ENCODE results near the gene S100A10.

The S100A10 gene, protein sequence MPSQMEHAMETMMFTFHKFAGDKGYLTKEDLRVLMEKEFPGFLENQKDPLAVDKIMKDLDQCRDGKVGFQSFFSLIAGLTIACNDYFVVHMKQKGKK

DNA sequence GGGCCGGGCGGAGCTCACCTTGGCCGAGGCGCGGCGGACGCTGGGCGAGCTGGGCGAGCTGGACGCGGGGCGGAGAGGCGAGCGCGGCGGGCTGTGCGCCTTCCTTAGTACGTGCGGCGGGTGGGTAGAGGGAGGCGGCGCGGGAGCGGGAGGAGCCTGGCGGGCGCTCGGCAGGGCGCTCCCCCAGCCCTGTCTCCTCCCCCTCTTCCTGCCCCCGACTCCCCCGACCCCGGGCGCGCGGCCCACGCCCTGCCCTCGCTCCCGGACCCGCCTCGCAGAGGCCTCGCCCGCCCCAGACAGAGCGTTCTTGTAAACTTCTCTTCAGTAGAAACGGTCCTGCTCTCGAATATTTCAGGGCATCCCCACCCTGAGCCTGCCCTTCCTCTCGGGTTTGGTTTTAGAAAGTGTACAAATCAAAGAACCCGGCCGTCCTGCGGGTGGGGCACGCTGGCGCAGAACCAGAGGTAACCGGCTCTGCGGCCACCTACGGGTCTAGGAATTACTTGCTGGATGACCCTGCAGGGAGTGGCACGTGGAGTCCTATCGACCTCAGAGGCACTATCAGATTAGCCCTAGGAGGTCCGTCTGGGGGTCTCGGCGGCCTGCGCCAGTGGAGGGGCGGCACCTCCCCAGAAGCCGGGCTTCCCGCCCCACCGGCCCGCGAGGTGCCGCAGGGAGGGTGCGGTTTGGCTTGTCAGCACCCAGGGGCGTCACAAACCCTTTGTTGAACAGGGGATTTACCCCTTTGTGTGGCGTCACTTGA lies at the start of gene S100A10:
S100A10 (minus strand) TSS at position 126 of the 763 bp plus-strand sequence. CDS start 7,629 bp downstream, outside the sequence.
- no peak for DNase-seq

DNA sequence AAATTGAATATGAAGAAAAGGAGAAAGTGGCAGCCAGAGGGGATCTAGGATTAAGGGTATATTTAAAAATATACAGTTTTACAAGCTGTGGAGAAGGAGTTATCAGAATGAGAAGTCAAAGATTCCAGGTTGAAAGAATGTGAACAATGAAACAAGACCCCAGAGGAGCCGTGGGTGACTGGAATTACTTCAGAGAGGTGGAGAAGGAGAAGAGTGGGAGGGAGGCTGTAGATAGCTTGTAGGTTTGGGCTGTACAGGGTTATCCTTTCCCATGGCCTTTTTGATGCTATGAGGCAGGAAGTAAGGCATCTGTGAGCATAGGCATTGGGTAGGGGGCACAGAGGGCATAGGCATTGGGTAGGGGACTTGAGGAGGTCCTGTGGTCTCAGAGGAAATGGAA lies 48.4 kb upstream of the S100A10 start:
- no peak for DNase-seq

DNA sequence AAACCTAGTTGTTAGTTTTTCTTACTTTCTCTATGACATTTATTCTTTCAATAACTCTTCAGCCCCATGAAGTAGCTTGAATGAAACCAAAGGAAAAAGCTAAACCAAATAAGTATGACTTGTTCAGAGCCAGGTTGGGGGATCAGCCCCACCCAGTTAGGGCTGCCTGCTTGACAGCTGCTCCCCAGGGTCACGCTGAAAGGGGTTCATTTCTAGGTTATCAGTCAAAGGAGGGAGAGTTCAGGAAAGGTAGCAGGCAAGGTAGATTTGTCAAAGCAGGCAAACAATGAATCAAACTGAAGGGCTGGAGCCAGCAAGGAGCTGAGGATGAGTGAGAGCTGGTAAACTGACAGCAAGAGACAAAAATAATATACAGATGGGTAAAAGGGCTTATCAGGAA lies 46.2 kb upstream of the S100A10 start:
- DNase-seq = no peak

DNA sequence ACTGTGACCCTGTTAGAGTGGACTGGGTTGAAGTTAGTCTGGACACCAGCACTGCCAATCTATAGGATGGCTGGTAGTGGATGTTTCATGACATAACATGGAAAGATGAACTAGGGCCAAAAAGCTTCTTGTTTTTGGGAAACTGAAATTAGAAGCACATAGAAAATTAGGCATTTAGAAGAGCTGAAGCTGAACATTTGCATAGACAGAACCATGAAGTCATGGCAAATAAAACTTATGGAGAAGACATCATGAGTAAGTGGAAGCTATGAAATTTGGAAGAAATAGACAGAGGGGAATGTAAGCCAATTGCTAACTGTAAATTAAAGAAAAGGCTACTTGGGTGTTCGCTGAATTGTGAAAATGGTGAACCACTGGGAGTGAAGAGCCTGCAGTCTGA lies 45.8 kb upstream of the S100A10 start:
- DNase-seq = no peak

DNA sequence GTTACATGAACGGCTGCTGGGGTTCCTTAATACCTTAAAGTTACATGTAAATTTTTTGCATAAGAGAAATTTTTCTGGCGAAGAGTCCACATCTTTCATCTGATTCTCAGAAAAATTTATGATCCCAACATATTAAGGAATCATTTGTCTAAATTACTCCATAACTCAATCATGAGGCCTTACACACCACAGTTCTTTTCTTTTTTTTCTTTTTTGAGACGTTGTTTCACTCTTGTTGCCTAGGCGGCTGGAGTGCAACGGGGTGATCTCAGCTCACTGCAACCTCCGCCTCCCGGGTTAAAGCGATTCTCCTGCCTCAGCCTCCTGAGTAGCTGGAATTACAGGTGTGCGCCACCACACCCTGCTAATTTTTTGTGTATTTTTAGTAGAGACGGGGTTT lies 45.2 kb upstream of the S100A10 start:
- no peak for DNase-seq

DNA sequence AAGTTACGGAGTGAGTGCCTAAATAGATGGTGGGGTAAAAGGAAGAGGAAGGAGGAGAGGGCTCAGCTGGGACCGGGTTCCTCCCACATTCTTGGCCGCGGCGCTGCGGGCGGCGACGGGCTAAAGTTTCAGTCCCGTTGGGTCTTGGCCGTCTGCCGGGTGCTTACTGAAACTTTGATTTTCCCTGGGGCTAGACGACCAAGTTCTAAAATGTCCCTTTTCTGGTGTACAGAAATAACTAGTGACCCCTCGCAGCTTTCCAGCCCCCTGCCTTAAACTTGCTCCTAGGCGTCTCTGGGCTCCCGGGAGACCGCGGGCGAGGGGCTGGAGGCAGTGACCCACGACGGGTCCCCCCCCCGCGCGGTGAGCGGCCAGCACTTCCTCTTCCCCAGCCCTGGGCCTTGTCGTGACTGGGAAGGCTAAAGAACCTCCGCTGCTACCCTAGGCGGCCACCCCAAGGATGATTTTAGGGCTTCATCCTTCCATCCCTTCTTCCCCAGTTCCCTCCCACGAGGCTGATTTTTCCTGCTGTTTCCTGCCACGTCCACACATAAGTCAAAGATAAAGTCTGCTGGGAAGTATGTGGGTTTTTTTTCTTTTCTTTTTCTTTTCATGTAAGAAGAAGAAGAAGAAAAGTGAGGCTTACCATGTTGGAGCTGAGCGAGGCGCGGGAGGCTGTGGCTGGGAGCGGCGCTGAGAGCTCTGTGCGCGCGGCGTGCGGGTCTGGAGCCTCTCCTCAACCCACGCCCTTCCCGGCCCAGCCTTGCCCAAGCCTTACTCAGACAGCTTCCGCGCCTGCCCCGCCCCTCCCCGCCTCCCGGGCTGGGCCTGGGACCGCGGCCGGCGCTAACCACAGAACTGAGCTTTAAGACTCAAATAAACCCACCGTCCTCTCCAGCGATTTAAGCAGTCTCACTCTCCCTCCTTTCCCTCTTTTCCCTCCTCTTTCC lies 42.9 kb upstream of the S100A10 start, which contains the start of gene S100A11:
S100A11 (minus strand) TSS at position 738 of the 950 bp plus-strand sequence; CDS start at position 649, 89 bp downstream.
- DNase-seq = peak; percentile 16

DNA sequence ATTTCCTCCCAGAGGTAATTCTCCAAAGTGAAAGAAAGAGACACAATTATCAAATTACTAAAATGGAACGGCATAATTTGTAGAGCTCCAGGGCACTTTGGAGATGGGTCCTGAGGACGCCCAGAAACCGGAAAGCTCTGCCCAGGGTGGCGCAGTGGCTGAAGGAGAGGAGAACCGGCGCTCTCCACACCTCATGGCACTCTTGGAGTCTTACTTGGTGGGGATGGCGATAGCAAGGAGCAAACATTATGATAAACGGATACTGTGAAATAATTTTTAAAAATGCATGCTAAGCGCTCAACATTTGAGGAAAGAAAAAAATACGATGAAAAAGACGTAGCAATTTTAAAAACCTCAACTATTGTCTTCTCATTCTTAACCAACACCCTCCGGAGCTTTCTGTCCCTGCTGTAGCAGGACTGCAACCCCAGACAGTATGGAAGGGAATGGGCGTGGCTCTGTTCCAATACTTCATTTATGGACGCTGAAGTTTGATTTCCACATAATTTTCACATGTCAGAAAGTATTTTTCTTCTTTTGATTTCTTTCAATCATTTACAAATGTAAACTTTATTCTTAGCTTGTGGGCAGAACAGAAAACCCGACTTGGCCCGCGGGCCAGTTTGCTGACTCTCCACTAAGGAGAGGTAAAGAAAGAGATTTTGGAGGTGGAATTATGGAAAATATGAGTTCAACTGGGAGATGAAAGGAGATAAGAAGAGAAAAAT lies 42.0 kb upstream of the S100A10 start:
- DNase-seq = peak; percentile 26

DNA sequence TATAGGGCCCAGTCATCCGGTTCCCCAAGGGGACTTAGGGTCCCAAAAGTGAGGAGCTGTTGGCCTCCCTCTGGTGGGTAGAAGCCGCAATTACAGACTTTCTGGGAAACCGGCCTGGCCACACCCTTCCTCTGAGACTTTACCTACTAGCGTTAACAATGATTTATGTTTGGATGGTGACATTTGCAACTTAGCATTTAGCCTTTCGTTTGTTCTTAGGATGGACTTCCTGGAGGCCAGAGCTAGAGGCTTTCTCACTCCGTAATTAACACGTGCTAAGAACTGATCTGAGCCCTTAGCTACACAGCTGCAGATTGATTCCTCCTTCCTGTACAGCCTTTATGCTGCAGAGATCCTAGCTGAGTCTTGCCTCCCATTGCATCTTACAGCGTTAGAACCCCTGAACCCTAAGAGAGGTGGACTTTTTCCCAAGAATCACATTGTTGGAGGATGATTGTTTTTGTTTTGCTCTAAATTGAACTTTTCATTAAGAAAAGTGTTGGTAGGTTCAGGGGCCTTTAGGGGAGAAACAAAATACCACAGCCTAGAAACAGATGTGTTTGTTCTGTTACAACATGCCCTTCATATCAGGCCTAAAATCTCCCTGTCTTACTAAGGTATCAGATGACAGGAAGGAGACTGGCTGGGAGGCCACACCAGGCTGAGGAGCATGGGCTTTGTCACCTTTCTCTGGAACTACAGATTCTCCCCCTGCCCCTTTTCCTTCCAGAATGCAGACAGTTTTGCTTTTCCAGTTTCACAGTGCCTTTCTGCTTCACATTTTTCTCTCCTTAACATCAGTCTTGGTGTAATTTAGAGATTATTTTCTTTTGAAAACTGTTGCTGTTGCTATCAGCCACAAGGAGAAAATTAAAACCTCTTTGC lies 41.2 kb upstream of the S100A10 start:
- DNase-seq = peak; percentile 77

DNA sequence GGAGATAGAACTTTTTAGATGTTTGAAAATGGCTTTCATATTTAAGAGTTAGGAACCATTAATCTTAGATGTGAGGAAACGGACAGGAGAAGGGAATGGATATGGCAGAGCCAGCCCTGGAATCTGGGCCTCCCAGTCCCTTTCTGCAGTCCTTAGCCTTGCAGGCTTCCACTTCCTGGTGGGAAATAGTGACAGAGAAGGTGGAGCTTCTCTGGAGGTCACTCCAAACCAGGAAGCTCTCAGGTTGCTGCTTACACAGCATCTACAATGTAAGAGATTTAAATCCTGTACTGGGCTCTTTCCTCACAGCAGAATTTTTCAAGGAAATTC lies 40.6 kb upstream of the S100A10 start:
- DNase-seq = no peak

DNA sequence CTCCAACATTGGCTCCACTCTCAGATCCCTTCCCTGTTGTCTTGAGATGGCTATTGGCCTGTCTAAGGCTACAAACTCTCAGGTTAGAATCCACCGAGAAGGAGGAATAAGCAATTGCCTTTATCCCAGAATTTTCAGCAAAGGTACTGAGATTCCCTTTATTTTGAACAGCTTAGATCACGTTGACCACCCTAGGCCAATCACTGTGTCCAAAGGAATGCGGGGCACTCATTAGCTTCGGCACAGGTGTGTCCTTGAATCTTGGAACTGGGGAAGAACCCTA lies 36.2 kb upstream of the S100A10 start:
- DNase-seq = no peak

DNA sequence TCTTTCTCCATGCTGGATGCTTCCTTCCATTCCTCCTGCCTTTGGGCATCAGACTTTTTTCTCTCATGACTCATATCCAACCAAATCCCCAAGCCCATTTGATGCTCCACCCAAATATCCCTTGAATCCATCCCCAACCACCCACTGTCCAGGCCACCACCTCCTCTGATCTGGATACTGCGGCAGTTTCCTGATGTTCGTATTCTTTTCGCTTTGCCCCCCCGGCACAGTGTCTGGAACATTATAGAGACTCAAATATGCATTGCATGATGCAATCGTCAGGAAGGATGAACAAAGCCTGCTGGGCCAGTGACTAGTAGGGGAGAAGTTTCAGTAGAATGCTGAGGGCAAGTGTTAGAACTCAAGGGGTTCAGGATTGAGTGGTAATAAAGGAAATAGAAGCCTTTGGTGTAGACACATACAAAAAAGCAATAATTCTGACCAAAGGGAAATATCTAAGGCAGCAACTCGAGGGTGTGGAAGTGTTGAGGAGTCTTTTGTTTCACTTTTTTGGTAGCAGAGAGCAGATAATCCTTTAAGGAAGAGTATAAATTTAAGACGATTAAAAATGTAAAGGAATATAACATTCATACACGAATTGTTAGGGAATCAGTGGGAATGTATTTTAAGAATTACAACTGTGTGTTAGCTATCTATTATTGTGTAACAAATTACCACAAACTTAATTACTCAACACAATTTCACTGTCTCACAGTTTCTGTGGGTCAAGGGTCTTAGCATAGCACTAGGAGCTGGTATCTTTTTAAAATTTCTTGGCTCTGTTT lies 35.7 kb upstream of the S100A10 start:
- DNase-seq = no peak

DNA sequence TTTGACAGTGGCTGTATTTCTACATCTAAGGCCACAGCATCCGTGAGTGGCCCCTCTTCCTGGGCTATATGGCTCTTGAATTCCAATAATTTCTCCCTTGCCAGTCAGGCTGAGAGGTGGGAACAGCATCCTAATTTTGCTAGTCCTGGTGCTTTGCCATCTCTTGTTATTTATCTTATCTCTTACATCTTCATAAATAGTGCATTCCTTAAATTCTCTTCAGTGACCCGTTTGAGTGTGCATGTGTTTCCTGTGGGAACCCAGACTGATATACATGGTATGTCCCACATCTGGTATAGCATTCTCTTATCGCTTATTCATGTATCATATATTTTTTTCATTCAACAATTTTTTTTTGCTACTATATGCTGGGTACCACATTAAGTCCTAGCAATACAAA lies 33.2 kb upstream of the S100A10 start:
- DNase-seq = no peak

DNA sequence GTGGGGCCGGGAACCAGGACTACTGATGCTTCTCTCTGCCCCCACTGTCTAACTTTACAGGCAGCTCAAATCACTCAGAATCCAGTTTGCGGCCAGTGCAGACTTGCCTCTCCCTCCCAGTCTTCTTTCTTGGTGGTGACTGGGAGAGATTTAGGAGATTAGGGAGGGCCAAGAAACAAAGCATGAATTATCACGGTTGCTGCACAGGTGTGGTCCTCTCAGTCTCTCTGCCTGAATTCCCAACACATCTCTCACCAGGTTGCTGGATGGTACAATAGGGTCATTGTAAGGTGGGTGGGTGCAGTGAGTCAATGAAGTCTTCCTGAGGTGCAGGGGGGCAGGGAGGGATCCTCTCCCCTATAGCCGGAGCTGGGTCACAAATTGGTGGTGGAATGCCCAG lies 30.6 kb upstream of the S100A10 start:
- DNase-seq = no peak

DNA sequence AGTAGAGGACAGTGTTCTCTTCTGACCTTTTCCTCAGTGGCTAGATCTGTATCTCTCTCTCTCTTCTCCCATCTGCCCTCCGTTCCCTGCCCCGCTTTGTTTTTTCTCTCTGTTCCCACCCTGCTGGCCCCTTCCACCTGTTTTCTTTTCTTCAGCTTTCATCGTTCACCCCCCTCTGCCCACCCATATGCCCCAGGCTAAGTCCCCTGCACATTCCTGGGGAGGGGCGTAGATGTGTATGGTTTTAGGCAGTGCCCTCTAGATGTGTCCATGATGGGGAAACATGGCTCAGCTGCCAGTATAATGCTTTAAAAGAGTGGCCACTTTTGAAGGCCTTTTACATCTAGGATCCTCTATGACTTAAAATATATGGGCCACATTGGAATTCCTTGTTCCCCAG lies 29.6 kb upstream of the S100A10 start:
- no peak for DNase-seq

DNA sequence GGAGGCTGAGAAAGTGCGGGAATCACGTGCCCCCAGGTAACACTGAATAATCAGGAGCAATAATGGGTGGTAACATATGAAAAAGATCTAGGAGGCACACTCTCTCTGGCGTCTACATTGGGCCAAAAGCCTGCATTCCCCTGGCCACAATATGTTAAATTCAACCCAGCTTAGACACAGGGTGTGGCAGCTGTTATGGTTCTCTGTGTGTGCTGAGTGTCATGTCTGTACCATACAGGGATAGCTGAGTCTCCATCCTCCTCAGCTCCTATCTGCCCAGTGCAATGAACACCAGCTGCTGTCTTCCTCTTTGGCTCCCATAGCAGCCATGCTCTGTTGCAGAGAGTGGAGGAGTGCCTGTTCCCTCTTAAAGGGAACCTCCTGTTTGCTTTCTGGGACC lies 28.8 kb upstream of the S100A10 start:
- no peak for DNase-seq

DNA sequence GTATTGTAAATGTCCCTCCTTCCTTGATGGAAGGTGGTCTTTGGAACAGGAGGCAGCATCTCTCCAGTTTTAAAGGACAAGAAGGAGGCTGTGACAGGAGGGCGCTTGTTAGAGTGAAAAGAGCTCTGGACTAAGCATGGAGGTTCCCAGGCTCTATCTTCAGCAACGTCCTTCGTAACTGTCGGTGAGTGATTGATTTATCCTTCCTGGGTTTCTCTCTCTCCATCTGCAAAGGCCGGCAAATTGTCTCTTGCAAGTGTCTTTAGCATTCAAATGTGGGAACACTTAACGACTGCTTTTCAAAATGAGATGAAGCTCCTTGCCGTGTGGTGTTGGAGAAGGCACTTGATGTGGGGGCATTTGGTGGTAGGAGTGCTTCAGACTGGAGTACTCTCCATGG lies 27.9 kb upstream of the S100A10 start:
- DNase-seq = no peak

DNA sequence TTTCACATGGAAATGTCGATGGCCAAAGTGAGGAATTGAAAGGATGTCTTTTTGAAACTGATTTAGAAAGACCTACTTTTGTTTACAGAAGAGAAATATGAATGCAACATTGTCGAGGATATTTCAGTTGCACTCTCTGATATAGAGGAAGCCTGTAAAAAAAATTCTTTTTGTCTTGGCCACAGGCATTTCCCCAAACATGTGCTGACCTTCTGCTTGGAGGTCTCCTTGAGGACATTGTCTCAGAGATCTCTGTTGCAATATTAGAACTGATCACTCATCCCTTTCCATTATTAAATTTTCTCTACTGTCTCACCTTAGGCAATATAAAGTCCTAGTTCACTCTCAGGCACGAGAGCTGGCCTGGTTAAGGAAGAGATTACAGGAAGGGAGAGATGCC lies 27.2 kb upstream of the S100A10 start:
- no peak for DNase-seq

DNA sequence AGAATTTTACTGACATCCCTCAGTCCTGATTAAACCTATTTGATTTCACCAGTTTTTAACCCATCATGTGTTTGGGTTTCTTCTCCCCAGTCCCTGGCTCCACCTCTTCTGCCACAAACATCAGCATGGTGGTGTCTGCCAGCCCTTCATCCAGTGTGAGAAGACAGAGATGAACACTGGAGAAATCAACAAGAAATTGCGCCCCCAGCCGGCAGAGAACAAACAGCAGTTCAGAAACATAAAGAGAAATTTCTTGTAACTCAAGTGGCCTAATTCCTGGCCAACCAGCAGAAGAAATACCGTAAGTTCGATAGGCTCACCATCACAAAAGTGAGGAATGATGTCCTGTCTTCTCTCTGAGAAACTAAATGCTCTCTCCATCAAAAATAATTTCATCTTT lies 24.9 kb upstream of the S100A10 start:
- no peak for DNase-seq

DNA sequence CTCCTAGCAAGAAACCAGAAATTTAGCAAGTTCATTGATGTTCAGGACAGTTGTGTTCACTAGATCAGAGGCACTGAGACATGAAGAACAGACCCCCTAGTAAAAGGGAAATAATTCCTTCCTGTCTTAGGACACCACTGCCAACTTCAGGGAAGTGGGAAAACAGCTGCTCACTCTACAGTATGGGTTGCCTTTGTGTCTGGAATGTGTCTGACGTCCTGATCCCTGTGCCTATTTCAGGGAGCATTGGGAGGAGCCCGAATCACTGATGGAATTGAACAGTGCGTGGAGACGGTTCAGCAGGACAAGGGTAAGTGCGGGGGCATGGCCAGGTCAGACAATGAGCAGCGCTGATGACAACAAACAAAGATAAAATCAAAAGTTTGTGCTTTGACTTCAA lies 22.1 kb upstream of the S100A10 start:
- DNase-seq = no peak

DNA sequence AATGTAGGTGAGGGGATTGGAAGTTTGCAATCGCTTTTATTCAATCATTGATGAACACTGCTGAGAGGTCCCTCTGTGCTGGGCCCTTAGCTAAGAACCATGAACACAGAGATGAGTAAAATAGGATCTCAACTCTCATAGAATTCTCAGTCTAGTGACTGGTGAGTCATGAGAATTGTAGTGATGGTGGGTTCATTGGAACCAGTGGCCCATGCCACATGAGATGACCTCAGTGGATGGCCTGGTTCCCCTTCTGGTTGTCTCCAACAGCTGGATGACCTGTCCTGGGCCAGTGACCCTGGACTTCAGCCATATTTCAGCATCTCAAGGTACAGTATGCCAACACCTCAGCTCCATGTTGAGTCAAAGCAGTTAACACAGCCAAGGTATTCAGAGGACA lies 21.3 kb upstream of the S100A10 start:
- DNase-seq = no peak

DNA sequence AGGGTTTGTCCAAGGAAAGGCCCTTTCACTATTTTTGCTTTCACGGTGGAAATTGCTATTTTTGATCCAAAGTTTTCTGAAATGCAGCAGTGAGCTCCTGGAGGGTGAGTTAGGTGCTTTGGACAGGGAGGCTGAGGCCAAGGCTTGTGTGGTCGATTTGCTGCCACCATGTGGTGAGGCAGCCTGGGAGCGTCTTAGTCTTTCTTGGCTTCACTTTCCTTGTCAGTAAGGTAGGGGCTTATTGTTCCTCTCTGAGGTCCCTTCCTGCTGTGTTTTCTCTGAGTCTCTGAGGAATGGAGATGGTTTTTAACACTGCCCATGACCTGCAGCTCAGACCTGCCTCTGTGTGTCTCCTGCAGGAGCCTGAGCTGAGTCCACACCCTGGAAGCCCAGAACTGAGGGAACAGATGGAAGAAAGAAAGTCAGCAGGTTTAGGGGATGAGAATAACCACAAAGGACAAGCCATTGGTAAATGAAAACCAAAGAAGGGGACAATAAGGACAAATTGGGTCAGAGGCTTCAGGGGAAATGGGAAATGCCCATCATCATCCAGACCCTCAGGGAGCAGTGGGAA lies 20.1 kb upstream of the S100A10 start:
- no peak for DNase-seq

All from SHP77 treated with DMSO at 0.1 percent for 48 hours (cell line).